Activated naive CD4-positive, alpha-beta T cell treated with anti-CD3 and anti-CD28 coated beads for 36 hours (primary cell): ENCODE results near the gene TCF4. TPM values are rescaled to one million over a fixed set of nuclear protein-coding genes. Genes with fewer than 3 reads are reported as not detected.

Experiments
- CTCF ChIA-PET: fragments of 350-600 bp; sonication (Branson Sonifier 250); formaldehyde crosslinking; loops from one replicate; lab custom pipeline; 2021; ENCODE audit warnings: antibody characterized with exemption; lab: Charles Lee
- DNase-seq: peaks from one replicate; pipeline ENCODE4 v3.0.0-alpha.2; 2020
- H3K27ac Mint-ChIP-seq: one replicate; pipeline ENCODE4 v1.8.0; 2021; ENCODE audit warnings: mild to moderate bottlenecking, mixed read lengths
- H3K27me3 Mint-ChIP-seq: one replicate; pipeline ENCODE4 v1.8.0; 2021; ENCODE audit warnings: low read depth, mixed read lengths
- H3K36me3 Mint-ChIP-seq: one replicate; pipeline ENCODE4 v1.8.0; 2021; ENCODE audit warnings: low read depth, mixed read lengths
- H3K4me1 Mint-ChIP-seq: one replicate; pipeline ENCODE4 v1.8.0; 2021; ENCODE audit warnings: low read depth, mixed read lengths
- H3K4me3 Mint-ChIP-seq: one replicate; pipeline ENCODE4 v1.8.0; 2021; ENCODE audit warnings: mild to moderate bottlenecking, moderate library complexity, mixed read lengths
- H3K9me3 Mint-ChIP-seq: one replicate; pipeline ENCODE4 v1.8.0; 2021; ENCODE audit warnings: mixed read lengths
- intact Hi-C: fragments of 100-400 bp; cut with micrococcal nuclease; formaldehyde crosslinking; loops from one replicate; pipeline ENCODE4 v1.15.1; 2023
- total RNA-seq, 2 experiments: library from RNA; stranded (reverse); gene quantifications; one replicate each; pipeline ENCODE4 v1.2.3, GENCODE V29; 2021

Gene TCF4
- total RNA-seq, 2 experiments from 2014 or later: 0.49 to 0.91 TPM

GRCh38 chr18:55370936-55371335 is 217.1 kb downstream of the TCF4 start:
- Mint-ChIP-seq H3K4me3 (no peak overlapping the region), H3K27ac (no peak overlapping the region), H3K4me1 (no peaks in the 10 kb centered on the region), H3K27me3 (peaks cover 2% of the 10 kb centered on the region), H3K36me3 (no peaks in the 10 kb centered on the region), H3K9me3 (peaks cover 1% of the 10 kb centered on the region)
- intact Hi-C loops: no loop called here
- CTCF ChIA-PET: no interaction called here
- DNase-seq: no peak

GRCh38 chr18:55369346-55369745 is 218.6 kb downstream of the TCF4 start:
- H3K4me3 Mint-ChIP-seq: no peak overlapping the region
- intact Hi-C loops: no loop called here
- CTCF ChIA-PET: no interaction called here
- H3K9me3 Mint-ChIP-seq: peaks cover 1% of the 10 kb centered on the region
- no peak for DNase-seq
- no peaks in the 10 kb centered on the region for H3K27me3 Mint-ChIP-seq
- no peaks in the 10 kb centered on the region for H3K36me3 Mint-ChIP-seq
- H3K4me1 Mint-ChIP-seq: no peaks in the 10 kb centered on the region
- no peak overlapping the region for H3K27ac Mint-ChIP-seq

DNA sequence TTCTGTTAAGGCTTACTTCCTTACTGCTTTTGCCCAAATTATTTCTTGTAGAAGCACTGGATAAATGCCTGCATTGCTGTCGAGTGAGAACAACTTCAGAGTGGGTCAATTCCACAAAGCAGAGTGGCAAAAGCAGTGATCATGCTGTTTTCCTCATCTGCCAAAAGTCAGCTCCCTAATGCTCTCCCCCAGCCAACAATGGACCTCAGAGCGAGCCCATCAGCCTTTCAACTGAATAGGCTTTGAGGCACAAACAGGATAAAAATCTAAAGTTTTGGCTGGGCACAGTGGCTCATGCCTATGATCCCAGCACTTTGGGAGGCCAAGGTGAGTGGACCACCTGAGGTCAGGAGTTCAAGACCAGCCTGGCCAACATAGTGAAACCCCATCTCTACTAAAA is 222.7 kb downstream of the TCF4 start:
- H3K27me3 Mint-ChIP-seq: peaks cover 3% of the 10 kb centered on the region
- H3K9me3 Mint-ChIP-seq: no peaks in the 10 kb centered on the region
- DNase-seq: no peak
- H3K36me3 Mint-ChIP-seq: no peaks in the 10 kb centered on the region
- no peaks in the 10 kb centered on the region for H3K4me1 Mint-ChIP-seq
- intact Hi-C loops: no loop called here
- no peak overlapping the region for H3K27ac Mint-ChIP-seq
- CTCF ChIA-PET: interaction anchor here (0.6 kb wide), 1 partner anchor 19 kb away, joined by 3 read pairs; no protein-coding TSS in a partner anchor
- H3K4me3 Mint-ChIP-seq: no peak overlapping the region

- intact Hi-C loops: no loop called here
- CTCF ChIA-PET: no interaction called here
- Mint-ChIP-seq H3K27ac (no peak overlapping the region), H3K4me1 (no peaks in the 10 kb centered on the region), H3K27me3 (peaks cover 3% of the 10 kb centered on the region), H3K4me3 (no peak overlapping the region), H3K36me3 (no peaks in the 10 kb centered on the region), H3K9me3 (no peaks in the 10 kb centered on the region)
- no peak for DNase-seq
Measured at GRCh38 chr18:55362303-55362702, 225.7 kb downstream of the TCF4 start.

DNA sequence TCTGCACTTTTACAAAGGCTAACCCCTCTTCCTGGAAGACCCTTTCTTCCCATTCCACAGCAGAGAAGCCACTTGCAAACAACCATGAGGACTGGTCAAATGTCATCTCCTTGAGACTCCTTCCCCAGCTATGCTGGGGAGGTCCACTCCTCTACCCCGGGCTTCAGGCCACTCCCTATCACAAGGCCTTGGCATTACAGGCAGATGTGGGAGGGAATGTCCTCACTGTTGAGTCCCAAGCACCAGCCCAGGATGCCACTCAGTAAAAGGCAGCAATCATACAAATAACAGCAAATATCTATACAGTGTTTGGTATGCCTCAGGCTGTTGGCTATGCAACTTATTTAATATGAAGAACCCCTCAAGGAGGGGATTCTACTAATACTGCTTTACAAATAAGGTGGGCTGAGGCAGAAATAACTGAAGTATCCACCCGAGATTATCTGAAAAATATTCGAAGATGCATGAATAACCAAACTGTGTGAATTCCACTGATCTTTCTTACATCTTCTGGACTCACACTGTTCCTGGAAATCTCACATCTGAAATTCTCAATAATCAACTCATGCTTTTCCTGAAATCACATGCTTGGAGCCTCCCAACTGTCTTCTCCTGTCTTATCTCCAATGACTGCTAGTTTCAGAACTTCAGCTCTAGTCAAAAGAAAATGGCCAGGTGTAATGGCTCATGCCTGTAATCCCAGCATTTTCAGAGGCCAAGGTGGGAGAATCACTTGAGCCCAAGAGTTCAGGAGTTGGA is 226.3 kb downstream of the TCF4 start:
- Mint-ChIP-seq H3K27me3 (peaks cover 3% of the 10 kb centered on the region), H3K36me3 (no peaks in the 10 kb centered on the region), H3K9me3 (no peaks in the 10 kb centered on the region), H3K27ac (no peak overlapping the region), H3K4me1 (no peaks in the 10 kb centered on the region), H3K4me3 (no peak overlapping the region)
- CTCF ChIA-PET: no interaction called here
- intact Hi-C loops: no loop called here
- DNase-seq: no peak

GRCh38 chr18:55360061-55360460 is 227.9 kb downstream of the TCF4 start:
- H3K27me3 Mint-ChIP-seq: peaks cover 9% of the 10 kb centered on the region
- intact Hi-C loops: no loop called here
- H3K27ac Mint-ChIP-seq: no peak overlapping the region
- H3K36me3 Mint-ChIP-seq: no peaks in the 10 kb centered on the region
- H3K4me1 Mint-ChIP-seq: no peaks in the 10 kb centered on the region
- H3K4me3 Mint-ChIP-seq: no peak overlapping the region
- no peaks in the 10 kb centered on the region for H3K9me3 Mint-ChIP-seq
- CTCF ChIA-PET: no interaction called here
- no peak for DNase-seq

DNA sequence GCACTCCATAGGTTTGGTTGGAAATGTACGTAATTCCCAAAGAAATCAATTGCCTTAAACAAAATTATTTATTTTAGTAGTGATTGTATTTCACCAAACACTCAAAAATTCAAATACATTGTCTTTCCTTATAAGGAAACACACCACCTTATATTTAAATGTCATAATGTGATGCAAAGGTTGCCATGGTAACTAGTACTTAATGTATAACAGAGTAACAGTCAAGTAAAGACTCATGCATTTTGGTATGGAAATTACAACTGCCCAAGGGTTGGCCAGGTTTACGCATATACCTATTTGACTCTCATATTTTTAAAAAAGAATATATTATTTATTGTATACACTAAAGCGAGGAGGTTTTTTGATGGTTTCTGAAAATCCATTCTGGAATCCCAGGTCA is 231.2 kb downstream of the TCF4 start:
- Mint-ChIP-seq H3K27ac (no peak overlapping the region), H3K4me1 (no peaks in the 10 kb centered on the region), H3K27me3 (peaks cover 17% of the 10 kb centered on the region), H3K36me3 (no peaks in the 10 kb centered on the region), H3K4me3 (no peak overlapping the region), H3K9me3 (no peaks in the 10 kb centered on the region)
- CTCF ChIA-PET: no interaction called here
- DNase-seq: no peak
- intact Hi-C loops: no loop called here

GRCh38 chr18:55355223-55355622 is 232.8 kb downstream of the TCF4 start:
- H3K9me3 Mint-ChIP-seq: no peaks in the 10 kb centered on the region
- H3K27me3 Mint-ChIP-seq: peaks cover 17% of the 10 kb centered on the region
- no peaks in the 10 kb centered on the region for H3K4me1 Mint-ChIP-seq
- no peak overlapping the region for H3K4me3 Mint-ChIP-seq
- CTCF ChIA-PET: no interaction called here
- DNase-seq: no peak
- no peaks in the 10 kb centered on the region for H3K36me3 Mint-ChIP-seq
- H3K27ac Mint-ChIP-seq: no peak overlapping the region
- intact Hi-C loops: no loop called here

- H3K4me3 Mint-ChIP-seq: no peak overlapping the region
- peaks cover 20% of the 10 kb centered on the region for H3K27me3 Mint-ChIP-seq
- intact Hi-C loops: no loop called here
- CTCF ChIA-PET: no interaction called here
- H3K9me3 Mint-ChIP-seq: no peaks in the 10 kb centered on the region
- H3K4me1 Mint-ChIP-seq: no peaks in the 10 kb centered on the region
- H3K36me3 Mint-ChIP-seq: no peaks in the 10 kb centered on the region
- DNase-seq: no peak
- no peak overlapping the region for H3K27ac Mint-ChIP-seq
Measured at GRCh38 chr18:55354795-55355194, 233.2 kb downstream of the TCF4 start.

DNA sequence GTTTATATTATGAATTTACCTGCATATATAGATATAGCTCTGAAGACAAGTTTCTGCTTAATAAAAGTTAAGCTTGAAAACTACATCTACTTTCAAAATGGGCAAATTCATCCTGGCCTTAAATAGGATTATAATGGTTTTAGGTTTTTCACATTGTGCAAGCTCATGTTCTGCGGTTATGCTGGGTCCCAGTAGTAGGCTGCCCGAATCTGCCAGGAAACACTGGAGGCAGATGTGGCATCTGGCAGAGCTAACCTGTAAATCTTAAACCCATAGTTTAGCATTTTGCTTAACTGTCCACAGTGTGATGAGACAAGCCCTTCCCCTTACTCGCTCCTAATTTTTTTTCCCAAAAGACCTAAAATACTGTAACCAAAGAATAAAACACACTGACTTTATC is 234.2 kb downstream of the TCF4 start:
- no peaks in the 10 kb centered on the region for H3K9me3 Mint-ChIP-seq
- no peaks in the 10 kb centered on the region for H3K36me3 Mint-ChIP-seq
- H3K4me3 Mint-ChIP-seq: no peak overlapping the region
- intact Hi-C loops: no loop called here
- no peak overlapping the region for H3K27ac Mint-ChIP-seq
- H3K27me3 Mint-ChIP-seq: peaks cover 21% of the 10 kb centered on the region
- CTCF ChIA-PET: no interaction called here
- no peaks in the 10 kb centered on the region for H3K4me1 Mint-ChIP-seq
- no peak for DNase-seq

DNA sequence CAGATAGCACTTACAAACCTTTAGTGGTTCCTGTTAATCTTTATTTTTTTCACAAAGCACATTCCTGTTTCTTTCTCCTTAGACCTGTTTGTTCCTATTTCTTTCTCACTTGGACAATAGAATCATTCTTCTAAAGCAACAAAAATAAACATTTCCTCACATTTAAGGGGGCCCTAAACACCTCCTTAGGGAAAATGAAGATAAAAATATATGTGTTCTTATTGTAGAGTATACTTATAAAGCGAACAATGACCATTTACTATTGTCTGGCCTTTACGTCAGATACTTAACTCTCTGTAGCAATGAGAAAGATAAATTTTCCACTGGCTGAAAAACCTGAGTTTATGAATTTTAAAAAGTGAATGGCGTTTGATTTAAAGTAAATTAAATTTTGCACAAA is 234.6 kb downstream of the TCF4 start:
- CTCF ChIA-PET: no interaction called here
- no peaks in the 10 kb centered on the region for H3K9me3 Mint-ChIP-seq
- H3K27ac Mint-ChIP-seq: no peak overlapping the region
- H3K4me1 Mint-ChIP-seq: no peaks in the 10 kb centered on the region
- DNase-seq: no peak
- intact Hi-C loops: no loop called here
- H3K36me3 Mint-ChIP-seq: no peaks in the 10 kb centered on the region
- H3K4me3 Mint-ChIP-seq: no peak overlapping the region
- peaks cover 21% of the 10 kb centered on the region for H3K27me3 Mint-ChIP-seq

GRCh38 chr18:55351980-55352714 is 235.8 kb downstream of the TCF4 start:
- Mint-ChIP-seq H3K4me1 (no peaks in the 10 kb centered on the region), H3K4me3 (no peak overlapping the region), H3K9me3 (no peaks in the 10 kb centered on the region), H3K27me3 (peaks cover 22% of the 10 kb centered on the region), H3K27ac (no peak overlapping the region), H3K36me3 (no peaks in the 10 kb centered on the region)
- CTCF ChIA-PET: no interaction called here
- intact Hi-C loops: no loop called here
- DNase-seq: no peak

DNA sequence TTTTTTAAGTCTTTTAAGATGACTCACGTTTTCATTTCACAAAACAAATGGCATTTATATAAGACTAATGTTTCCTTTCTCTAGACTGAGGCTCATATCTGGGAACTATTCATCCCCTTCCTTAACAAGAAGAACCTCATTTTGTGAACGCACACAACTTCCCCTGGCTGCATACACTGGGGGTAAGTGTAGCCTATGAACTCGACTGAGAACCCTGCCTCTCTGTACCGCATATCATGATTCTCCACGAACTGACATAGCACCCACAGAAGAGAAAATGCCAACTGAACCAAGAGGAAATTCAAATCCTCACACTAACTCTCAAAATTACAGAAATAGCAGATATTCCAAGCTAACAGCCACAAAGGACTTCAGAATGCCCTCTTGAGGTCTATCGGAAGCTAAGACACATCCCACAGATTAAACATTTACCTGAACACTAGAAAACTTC is 236.7 kb downstream of the TCF4 start:
- CTCF ChIA-PET: no interaction called here
- Mint-ChIP-seq H3K27me3 (peaks cover 24% of the 10 kb centered on the region), H3K27ac (no peak overlapping the region), H3K4me1 (no peaks in the 10 kb centered on the region), H3K9me3 (peaks cover 2% of the 10 kb centered on the region), H3K4me3 (no peak overlapping the region), H3K36me3 (no peaks in the 10 kb centered on the region)
- intact Hi-C loops: no loop called here
- no peak for DNase-seq
